GM18909 (cell line): ENCODE results near the gene PRKAR1B.
"Not testable (repeated sequence)": the region's sequence is repeated elsewhere in the genome, so short reads cannot be mapped to it uniquely, and the experiment has no call there.

Experiments
- ATAC-seq: cut with Tn5 transposase; IDR thresholded peaks from one replicate; pipeline ENCODE4 v1.9.1; 2021; ENCODE audit warnings: mild to moderate bottlenecking; ENCODE audit not compliant: unreplicated experiment, poor library complexity

The PRKAR1B gene

DNA sequence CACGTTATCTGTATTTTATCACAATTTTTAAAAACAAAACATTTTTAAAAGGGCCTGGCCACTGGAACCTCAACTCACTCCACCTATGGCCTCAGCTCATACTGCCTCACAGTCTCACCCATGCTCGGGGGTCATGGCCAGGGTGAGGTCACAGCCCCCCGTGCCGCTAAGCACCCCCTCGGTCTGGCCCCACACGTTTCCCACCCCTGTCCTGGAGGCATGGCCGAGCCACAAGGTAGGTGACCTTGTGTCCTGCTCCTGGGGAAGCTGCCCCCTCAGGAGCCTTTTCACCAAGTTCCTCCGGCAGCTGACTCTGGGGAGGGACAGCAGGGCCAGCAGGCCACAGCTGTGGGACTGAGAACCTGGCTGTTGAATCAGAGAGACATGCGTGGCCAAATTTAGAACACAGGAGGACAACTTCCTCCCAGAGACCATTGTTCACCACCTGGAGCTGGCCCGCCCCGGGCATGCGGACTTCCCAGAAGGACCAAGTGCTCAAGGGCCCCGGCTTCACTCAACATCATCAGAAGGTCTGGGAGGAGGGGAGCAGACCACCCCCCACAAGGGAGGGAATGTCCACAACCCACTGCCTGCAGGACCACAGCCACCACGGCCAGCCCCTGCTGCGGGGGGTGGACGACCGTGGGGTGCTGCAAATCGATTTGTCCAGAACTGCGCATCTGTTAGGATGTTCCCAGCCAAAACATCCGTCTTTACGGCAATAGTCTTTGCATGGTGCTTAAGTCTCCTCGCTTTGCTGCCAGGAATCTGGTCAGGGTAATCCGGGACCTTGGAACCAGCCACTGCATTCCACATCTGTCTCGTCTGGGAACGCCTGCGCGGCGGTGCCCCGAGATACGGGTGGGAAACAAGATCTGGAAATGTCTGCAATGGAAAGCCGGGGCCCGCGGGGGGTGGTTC lies 158.8 kb downstream of the PRKAR1B start:
- no peak for ATAC-seq

DNA sequence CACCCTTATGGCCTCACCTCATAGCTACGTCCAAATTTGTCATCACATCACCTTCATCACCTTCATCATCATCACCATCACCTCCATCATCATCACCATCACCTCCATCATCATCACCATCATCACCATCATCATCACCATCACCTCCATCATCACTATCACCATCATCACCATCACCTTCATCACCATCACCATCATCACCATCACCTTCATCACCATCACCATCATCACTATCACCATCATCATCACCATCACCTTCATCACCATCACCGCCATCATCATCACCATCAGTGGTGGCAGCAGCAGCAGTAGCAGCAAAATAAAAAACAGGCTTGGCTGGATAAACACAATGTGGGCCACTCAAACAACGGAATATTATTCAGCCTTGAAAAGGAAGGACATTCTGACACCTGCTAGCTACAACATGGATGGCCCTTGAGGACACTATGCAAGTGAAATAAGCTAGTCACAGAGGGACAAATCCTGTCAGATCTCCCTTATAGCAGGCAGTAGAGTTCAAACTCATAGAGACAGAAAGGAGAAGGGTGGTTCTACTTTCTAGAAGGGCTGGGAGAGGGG lies 159.7 kb downstream of the PRKAR1B start:
- no peak for ATAC-seq

DNA sequence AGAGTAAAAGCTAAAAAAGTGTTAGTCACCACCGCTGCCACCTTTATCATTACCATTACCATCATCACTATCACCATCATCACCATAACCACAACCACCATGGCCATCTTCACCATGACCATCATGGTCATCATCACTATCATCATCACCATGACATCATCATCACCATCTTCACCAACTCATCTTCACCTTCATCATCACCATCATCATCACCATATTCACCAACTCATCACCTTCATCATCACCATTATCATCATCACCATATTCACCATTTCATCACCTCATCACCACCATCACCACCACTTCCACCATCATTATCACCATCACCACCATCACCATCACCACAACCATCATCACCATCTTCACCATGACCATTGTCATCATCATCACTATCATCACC lies 161.0 kb downstream of the PRKAR1B start:
- ATAC-seq: no peak

DNA sequence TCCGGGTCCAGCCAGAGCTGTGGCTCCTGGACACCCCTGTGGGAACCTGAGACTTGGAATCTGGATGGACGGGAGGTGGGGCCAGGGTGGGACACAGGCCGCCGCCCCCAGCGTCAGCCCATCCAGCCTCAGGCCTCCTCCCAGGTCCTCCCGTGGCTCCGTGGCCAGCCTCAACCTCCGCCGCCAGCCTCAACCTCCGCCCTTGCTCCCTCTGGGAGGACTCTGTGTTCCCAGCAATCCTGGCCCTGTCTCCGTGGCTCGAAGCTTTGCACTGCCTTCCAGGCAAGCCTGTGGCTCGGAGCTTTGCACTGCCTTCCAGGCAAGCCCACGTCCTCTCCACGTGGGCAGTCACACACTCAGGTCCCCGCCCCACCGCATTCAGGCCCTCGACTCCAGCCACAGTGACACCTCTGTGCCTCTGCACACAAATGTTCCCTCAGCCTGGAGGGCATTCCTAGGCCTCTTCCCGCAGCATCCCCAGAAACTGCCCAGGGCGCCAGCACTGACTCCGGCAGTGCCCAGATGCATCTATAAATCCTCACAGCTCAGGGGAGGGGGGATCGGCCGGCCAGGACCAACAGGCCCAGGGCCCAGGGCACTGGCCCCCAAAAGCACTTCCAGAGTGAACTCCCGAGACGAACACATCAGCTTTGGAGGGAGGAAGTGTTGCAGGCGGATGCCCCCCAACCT lies 162.8 kb downstream of the PRKAR1B start:
- no peak for ATAC-seq

- no peak for ATAC-seq
These were observed 163.4 kb downstream of the PRKAR1B start for GRCh38 chr7:563629-564170.

DNA sequence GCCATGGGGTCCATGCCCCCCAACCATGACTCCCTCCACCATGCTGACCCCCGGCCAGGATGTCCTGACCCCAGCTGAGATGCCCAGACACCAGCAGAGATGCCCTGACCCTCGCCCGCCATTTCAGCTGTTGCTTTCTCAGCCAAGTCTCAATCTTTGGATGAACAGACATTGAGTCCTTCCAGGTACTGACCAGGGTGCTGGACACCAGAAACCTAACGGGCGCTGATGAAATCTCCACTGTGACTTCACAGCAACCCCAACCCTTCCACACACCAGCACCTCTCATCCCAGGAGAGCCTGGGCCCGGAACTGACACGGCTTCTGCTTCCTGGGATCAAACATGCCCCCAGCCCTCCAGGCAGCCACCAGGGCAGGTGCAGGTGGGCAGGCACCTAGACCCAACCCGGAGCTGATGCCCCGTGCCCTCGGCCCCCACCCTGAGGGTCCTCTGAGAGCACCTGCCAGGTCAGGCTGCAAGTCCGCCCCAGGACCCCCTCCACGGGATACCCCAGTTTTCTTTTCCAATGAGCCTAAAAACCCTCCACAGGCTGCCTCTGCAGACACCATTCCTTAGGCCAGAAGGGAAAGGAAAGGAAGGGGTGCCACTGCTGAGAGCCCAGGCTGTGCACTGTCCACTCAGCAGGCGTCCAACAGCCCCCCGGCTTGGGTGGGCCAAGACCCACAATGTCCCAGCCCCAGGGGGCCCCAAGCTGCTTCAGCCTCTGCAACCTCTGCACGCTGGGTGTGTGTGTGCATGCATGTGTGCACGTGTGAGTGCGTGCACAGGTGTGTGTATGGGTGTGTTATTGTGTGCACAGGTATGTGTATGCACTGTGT lies 164.1 kb downstream of the PRKAR1B start:
- no peak for ATAC-seq

- no peak for ATAC-seq
These were observed 164.8 kb downstream of the PRKAR1B start for GRCh38 chr7:562374-562675.

- no peak for ATAC-seq
These were observed 165.3 kb downstream of the PRKAR1B start for GRCh38 chr7:561631-562373.

DNA sequence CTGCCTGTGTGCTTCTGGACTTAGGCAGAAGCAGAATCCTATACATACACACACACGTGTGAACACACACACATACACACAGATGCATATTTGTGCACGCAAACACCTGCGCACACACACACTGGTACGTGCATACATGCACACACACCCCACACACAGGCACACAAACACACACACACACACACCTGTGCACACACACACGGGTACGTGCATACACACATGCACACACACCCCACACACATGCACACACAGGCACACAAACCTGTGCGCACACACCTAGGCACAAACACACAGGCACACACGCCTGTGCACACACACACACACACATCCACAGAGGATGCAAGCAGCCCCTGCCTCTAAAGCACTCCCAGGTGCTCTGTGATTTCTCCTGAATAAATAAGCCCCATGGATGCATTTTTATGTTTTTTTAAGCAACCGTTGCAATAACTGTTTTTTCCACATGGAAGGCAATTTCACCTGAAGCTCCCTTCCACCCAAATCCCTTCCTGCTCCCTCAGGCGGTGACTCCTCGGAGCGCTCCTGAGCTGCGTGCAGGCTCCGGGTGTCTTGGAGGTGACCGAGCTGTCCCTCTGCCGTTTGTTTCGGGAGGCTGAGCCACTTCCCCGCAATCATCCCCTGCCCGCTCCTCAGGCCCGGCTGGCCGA lies 166.0 kb downstream of the PRKAR1B start:
- no peak for ATAC-seq

DNA sequence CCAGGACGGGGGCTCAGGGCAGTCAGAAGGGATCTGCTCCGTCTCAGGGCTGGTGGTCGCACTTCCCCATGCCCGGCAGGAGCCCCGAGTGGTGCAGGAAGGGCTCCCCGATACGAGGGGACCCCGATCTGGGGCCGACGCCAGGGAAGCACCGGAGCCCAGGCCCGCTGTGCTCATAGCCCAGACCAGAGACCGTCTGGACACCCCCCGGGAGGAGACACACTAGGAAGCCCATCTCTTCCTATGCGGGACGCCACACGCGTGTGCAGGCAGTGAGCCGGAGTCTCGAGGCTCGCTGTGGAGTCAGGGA lies 167.7 kb downstream of the PRKAR1B start:
- no peak for ATAC-seq

GRCh38 chr7:557558-557881 lies 169.6 kb downstream of the PRKAR1B start:
- no peak for ATAC-seq

- ATAC-seq: no peak
These were observed 170.1 kb downstream of the PRKAR1B start for GRCh38 chr7:556837-557557.

DNA sequence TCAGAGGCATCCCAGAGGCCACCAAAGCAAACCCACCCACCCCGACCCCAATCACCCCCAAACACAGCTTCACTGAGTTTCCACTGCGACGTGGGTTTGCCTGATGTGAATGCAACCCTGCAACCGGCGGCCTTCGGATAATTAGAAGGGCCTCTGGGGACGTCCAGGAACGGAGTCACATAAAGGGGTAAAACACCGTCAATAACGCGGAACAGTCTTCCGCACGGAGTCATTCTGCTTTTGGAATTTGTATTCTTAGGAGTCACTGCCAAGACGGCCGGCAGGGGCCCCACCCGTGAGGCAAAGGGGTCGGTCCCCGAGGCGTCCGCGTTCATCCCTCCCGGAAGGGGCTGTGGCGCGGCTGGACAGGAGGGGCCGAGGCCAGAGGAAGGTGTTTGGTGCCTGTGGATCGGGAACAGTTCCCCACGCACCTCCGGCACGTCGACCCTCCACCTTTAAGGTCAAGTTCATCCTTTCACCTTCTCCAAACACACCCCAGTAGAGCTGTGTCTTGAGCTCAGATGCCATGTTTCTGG lies 170.7 kb downstream of the PRKAR1B start:
- no peak for ATAC-seq

GRCh38 chr7:555551-556160 lies 171.4 kb downstream of the PRKAR1B start:
- ATAC-seq: no peak

- no peak for ATAC-seq
These were observed 173.4 kb downstream of the PRKAR1B start for GRCh38 chr7:553636-554111.

- ATAC-seq: no peak
These were observed 174.0 kb downstream of the PRKAR1B start for GRCh38 chr7:552868-553635.

DNA sequence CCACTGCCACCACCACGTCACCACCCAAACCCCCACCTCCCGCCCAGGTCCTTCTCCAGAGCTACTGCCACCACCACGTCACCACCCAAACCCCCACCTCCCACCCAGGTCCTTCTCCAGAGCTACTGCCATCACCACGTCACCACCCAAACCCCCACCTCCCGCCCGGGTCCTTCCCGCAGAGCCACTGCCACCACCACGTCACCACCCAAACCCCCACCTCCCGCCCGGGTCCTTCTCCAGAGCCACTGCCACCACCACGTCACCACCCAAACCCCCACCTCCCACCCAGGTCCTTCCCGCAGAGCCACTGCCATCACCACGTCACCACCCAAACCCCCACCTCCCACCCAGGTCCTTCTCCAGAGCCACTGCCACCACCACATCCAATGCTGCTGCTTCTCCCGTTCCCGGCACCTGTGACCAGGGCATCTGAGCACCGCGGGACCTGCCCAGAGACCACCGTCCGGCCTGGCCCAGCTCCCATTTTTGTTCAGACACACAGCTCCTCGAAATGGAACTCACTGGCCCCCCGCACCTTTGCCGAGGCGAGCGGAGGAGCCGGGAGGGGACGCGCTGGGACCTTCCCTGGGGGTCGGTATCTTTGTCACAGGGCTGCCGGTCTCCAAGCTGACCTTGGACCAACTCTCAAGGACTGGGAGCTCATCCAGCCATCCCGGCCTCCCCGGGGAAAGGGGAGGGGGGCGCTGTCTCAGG lies 174.8 kb downstream of the PRKAR1B start:
- not testable (repeated sequence) for ATAC-seq
